ENCODE measurements around the gene ITLN1.

The ITLN1 gene

DNA sequence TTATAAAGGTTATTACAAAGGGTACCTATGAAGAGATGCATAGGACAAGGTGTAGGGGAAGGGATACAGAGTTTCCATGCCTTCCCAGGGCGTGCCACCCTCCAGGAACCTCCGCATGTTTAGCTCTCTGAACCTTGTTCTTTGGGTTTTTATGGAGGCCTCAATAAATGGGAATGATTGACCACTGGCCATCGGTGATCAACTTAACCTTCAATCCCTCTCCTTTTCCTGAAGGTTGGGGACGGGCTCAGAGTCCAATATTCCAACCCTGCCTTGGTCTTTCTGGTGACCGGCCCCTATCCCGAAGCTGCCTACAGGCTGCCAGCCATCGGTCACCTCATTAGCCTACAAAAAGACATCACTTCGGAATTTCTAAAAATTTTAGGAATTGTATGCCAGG lies 34.0 kb downstream of the ITLN1 start:
- H3K4me1 ChIP-seq (ENCODE audit: insufficient read depth, low read length) = no peaks in the 10 kb centered on the region
- H3K9ac ChIP-seq (ENCODE audit: low read depth, low read length) = no peak overlapping the region
- no peaks in the 10 kb centered on the region for H3K27me3 ChIP-seq (ENCODE audit: insufficient read depth, low read length)
- H3K27ac ChIP-seq (ENCODE audit: low read length) = no peak overlapping the region
- H3K4me3 ChIP-seq (ENCODE audit: low read length) = no peak overlapping the region
- no peaks in the 10 kb centered on the region for H3K36me3 ChIP-seq (ENCODE audit: insufficient read depth, low read depth, low read length)
- no peaks in the 10 kb centered on the region for H3K9me3 ChIP-seq (ENCODE audit: insufficient read depth, low read depth, low read length)

DNA sequence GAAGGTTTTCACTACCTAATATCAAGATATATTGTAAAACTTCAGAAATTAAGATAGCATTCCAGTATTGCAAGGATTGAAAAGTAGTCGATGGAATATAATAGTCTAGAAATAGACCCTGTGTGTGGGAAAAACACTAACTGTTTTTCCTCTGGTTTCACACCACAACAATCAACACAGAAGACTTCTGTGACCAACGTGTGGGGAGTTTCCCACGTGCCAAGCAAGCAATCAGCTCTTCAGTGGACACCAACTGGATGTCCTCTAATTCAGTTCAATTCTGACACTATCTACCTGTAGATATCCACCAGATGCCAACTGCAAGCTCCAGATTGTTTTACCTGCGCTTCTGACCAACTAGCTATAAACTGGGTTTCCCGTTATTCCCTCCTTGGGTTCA lies 34.4 kb downstream of the ITLN1 start:
- Histone ChIP-seq H3K9me3 (ENCODE audit: insufficient read depth, low read depth, low read length) (no peaks in the 10 kb centered on the region), H3K4me3 (ENCODE audit: low read length) (no peak overlapping the region), H3K4me1 (ENCODE audit: insufficient read depth, low read length) (no peaks in the 10 kb centered on the region)

DNA sequence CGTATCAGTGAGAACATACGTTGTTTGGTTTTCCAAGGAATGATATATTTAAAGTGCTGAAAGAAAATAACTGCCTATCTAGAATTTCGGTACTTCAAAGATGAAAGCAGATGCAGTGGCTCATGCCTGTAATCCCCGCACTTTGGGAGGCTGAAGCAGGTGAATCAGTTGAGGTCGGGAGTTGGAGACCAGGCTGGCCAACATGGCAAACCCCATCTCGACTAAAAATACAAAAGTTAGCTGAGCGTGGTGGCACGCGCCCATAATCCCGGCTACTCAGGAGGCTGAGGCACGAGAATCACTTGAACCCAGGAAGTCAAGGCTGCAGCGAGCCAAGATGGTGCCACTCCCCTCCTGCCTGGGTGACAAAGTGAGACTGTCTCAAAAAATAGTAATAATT lies 38.7 kb downstream of the ITLN1 start:
- Histone ChIP-seq H3K4me1 (ENCODE audit: insufficient read depth, low read length) (no peaks in the 10 kb centered on the region), H3K36me3 (ENCODE audit: insufficient read depth, low read depth, low read length) (no peaks in the 10 kb centered on the region), H3K9me3 (ENCODE audit: insufficient read depth, low read depth, low read length) (no peaks in the 10 kb centered on the region), H3K4me3 (ENCODE audit: low read length) (no peak overlapping the region), H3K27ac (ENCODE audit: low read length) (no peak overlapping the region), H3K27me3 (ENCODE audit: insufficient read depth, low read length) (no peaks in the 10 kb centered on the region), H3K9ac (ENCODE audit: low read depth, low read length) (no peak overlapping the region)

More for the DNA sequence above, 34.4 kb downstream of the ITLN1 start:
- H3K27me3 ChIP-seq (ENCODE audit: insufficient read depth, low read length) = no peaks in the 10 kb centered on the region
- no peak overlapping the region for H3K27ac ChIP-seq (ENCODE audit: low read length)
- no peaks in the 10 kb centered on the region for H3K36me3 ChIP-seq (ENCODE audit: insufficient read depth, low read depth, low read length)
- H3K9ac ChIP-seq (ENCODE audit: low read depth, low read length) = no peak overlapping the region

DNA sequence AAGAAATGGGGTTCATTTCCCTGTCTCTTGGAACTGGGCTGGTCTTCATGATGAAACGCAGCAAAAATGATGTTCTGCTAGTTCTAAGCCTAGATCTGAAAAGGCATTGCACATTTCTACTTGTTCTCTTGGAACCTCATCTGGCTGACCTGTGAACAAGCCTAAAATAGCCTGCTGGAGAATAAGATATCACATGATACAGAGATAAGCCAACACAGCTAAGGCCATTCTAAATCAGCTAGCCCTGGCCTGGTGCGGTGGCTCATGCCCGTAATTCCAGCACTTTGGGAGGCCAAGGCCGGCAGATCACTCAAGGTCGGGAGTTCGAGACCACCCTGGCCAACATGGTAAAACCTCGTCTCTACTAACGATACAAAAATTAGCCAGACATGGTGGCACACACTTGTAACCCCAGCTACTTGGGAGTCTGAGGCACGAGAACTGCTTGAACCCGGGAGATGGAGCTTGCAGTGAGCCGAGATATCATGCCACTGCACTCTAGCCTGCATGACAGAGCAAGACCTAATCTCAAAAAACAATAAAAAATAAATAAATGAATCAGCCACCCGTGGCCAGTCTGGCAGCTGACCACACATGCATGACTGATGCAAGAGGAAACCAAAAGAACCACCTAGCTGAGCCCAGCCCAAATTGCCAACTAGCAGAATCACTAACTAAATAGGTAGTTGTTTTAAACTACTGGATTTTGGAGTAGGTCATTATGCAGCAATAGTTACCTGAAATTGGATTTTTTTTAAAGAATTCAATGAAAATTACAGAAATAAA lies 40.3 kb downstream of the ITLN1 start:
- H3K4me1 ChIP-seq (ENCODE audit: insufficient read depth, low read length) = no peaks in the 10 kb centered on the region
- no peaks in the 10 kb centered on the region for H3K27me3 ChIP-seq (ENCODE audit: insufficient read depth, low read length)
- H3K4me3 ChIP-seq (ENCODE audit: low read length) = no peak overlapping the region
- H3K36me3 ChIP-seq (ENCODE audit: insufficient read depth, low read depth, low read length) = no peaks in the 10 kb centered on the region
- no peak overlapping the region for H3K9ac ChIP-seq (ENCODE audit: low read depth, low read length)
- H3K27ac ChIP-seq (ENCODE audit: low read length) = no peak overlapping the region
- no peaks in the 10 kb centered on the region for H3K9me3 ChIP-seq (ENCODE audit: insufficient read depth, low read depth, low read length)

- Histone ChIP-seq H3K4me1 (ENCODE audit: insufficient read depth, low read length) (peaks cover 4% of the 10 kb centered on the region; the same call in 1 of the 2 replicates), H3K27me3 (ENCODE audit: insufficient read depth, low read length) (no peaks in the 10 kb centered on the region), H3K36me3 (ENCODE audit: insufficient read depth, low read depth, low read length) (no peaks in the 10 kb centered on the region), H3K27ac (ENCODE audit: low read length) (no peak overlapping the region), H3K9ac (ENCODE audit: low read depth, low read length) (no peak overlapping the region), H3K4me3 (ENCODE audit: low read length) (no peak overlapping the region), H3K9me3 (ENCODE audit: insufficient read depth, low read depth, low read length) (no peaks in the 10 kb centered on the region)
Observed at GRCh38 chr1:160841079-160841478, 43.9 kb downstream of the ITLN1 start.

GRCh38 chr1:160839746-160840145 lies 45.2 kb downstream of the ITLN1 start:
- Histone ChIP-seq H3K4me3 (ENCODE audit: low read length) (no peak overlapping the region), H3K4me1 (ENCODE audit: insufficient read depth, low read length) (peaks cover 4% of the 10 kb centered on the region; the same call in 1 of the 2 replicates), H3K27ac (ENCODE audit: low read length) (no peak overlapping the region), H3K27me3 (ENCODE audit: insufficient read depth, low read length) (no peaks in the 10 kb centered on the region), H3K9ac (ENCODE audit: low read depth, low read length) (no peak overlapping the region), H3K36me3 (ENCODE audit: insufficient read depth, low read depth, low read length) (no peaks in the 10 kb centered on the region), H3K9me3 (ENCODE audit: insufficient read depth, low read depth, low read length) (no peaks in the 10 kb centered on the region)

DNA sequence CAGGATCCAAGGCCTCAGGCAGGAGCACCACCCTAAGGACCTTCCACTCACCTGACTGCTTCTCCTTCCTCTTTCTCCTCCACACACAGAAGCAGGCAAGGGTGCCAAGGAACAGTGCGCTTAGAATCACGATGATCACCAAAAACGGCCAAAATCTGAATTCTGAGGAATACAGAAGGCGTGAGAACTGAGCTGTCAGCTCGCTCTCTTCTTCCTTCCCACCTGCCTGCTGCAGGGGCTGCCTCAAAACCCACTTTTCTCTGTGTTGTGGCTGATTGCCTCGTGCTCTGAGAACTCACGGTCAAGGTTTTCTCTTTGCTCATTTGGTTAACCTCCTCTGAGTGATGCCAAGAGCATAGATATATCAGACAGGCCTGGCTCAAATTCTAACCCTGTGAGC lies 46.1 kb downstream of the ITLN1 start:
- no peaks in the 10 kb centered on the region for H3K9me3 ChIP-seq (ENCODE audit: insufficient read depth, low read depth, low read length)
- no peaks in the 10 kb centered on the region for H3K27me3 ChIP-seq (ENCODE audit: insufficient read depth, low read length)
- no peaks in the 10 kb centered on the region for H3K36me3 ChIP-seq (ENCODE audit: insufficient read depth, low read depth, low read length)
- peaks cover 4% of the 10 kb centered on the region; the same call in 1 of the 2 replicates for H3K4me1 ChIP-seq (ENCODE audit: insufficient read depth, low read length)
- H3K27ac ChIP-seq (ENCODE audit: low read length) = no peak overlapping the region
- H3K9ac ChIP-seq (ENCODE audit: low read depth, low read length) = no peak overlapping the region
- H3K4me3 ChIP-seq (ENCODE audit: low read length) = no peak overlapping the region

DNA sequence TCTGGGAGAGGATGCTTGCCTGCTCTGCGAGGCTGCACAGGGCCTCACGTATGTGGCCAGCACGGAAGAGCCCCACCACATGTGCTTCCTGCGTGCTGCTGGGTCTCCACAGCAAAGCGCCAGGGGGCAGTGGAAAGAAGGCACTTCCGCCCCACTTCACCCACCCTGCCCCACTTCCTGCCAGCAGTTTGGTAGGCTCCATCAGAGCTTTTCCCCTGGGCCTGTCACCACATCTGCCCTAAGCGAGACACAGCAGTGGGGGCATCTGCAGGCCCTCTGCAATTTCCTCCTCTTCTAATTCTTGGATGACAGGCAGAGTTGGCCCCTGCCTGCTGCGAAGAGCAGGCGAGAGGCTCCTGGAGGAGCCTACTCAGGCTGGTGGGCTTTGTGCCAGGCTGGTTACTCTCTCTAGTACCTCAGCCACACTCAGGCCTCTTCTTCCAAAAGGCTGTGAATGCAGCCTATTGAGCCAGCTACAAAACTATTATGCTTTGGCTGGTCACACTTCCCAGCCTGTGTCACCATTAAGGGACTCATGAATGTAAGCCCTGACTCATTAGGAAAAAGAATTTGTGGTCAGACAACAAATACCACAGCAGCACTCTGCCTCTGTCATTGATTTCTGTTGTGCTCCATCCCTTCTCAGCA lies 47.3 kb downstream of the ITLN1 start:
- peaks cover 8% of the 10 kb centered on the region; the same call in 1 of the 2 replicates for H3K4me1 ChIP-seq (ENCODE audit: insufficient read depth, low read length)
- H3K9me3 ChIP-seq (ENCODE audit: insufficient read depth, low read depth, low read length) = no peaks in the 10 kb centered on the region
- no peaks in the 10 kb centered on the region for H3K27me3 ChIP-seq (ENCODE audit: insufficient read depth, low read length)
- no peak overlapping the region for H3K4me3 ChIP-seq (ENCODE audit: low read length)
- H3K27ac ChIP-seq (ENCODE audit: low read length) = no peak overlapping the region
- H3K36me3 ChIP-seq (ENCODE audit: insufficient read depth, low read depth, low read length) = no peaks in the 10 kb centered on the region
- H3K9ac ChIP-seq (ENCODE audit: low read depth, low read length) = no peak overlapping the region

DNA sequence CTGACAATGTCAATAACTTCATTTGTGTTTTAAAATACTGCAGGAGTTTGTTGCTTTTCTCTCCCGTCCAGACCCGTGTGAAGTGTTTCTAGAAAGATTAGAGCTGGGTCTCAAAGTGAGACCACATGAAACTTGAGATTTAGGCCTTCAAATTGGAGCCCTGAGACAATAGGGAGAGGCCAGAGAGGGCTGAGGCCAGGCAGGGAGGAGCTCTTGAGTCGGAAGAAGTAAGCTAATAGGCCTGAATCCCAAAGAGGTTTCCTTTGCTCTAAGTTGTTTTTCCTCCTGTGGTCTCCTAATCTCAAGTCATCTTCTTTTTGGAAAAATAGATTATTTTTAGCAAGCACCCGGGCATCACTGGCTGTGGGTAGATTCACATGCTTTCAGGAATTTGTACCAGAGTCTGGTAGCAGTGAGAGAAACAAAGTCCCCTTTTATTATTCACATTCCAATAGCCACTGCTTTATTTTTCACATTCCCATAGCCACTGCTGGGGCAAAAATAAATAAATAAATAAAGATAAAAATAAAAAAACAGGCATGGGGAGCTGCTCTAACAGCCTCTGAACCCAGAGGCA lies 47.9 kb downstream of the ITLN1 start:
- Histone ChIP-seq H3K9ac (ENCODE audit: low read depth, low read length) (no peak overlapping the region), H3K4me1 (ENCODE audit: insufficient read depth, low read length) (peaks cover 8% of the 10 kb centered on the region; the same call in 1 of the 2 replicates), H3K27ac (ENCODE audit: low read length) (no peak overlapping the region), H3K9me3 (ENCODE audit: insufficient read depth, low read depth, low read length) (no peaks in the 10 kb centered on the region), H3K36me3 (ENCODE audit: insufficient read depth, low read depth, low read length) (no peaks in the 10 kb centered on the region), H3K4me3 (ENCODE audit: low read length) (no peak overlapping the region), H3K27me3 (ENCODE audit: insufficient read depth, low read length) (no peaks in the 10 kb centered on the region)

DNA sequence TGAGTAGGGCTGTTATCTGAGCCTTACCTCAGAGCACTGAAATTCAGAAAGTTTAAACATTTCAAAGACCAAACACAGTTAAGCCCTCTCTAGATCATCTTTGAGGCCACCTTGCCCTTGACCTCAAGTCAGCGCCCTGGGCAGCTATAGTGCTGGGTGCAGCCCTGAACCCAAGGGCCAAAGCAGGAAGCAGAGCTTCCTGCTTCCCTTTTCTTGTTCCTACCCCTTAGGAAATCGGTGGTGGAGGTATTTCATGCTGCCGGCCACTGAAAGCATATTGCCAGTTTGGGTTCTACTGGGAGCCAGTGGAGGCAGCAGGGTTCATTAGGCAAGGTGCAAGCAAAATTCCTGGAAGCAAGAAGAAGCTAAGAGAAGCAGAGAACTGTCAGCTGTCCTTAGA lies 48.4 kb downstream of the ITLN1 start:
- no peak overlapping the region for H3K4me3 ChIP-seq (ENCODE audit: low read length)
- H3K9ac ChIP-seq (ENCODE audit: low read depth, low read length) = no peak overlapping the region
- H3K9me3 ChIP-seq (ENCODE audit: insufficient read depth, low read depth, low read length) = no peaks in the 10 kb centered on the region
- H3K27me3 ChIP-seq (ENCODE audit: insufficient read depth, low read length) = no peaks in the 10 kb centered on the region
- H3K4me1 ChIP-seq (ENCODE audit: insufficient read depth, low read length) = peaks cover 8% of the 10 kb centered on the region; the same call in 1 of the 2 replicates
- no peaks in the 10 kb centered on the region for H3K36me3 ChIP-seq (ENCODE audit: insufficient read depth, low read depth, low read length)
- no peak overlapping the region for H3K27ac ChIP-seq (ENCODE audit: low read length)

DNA sequence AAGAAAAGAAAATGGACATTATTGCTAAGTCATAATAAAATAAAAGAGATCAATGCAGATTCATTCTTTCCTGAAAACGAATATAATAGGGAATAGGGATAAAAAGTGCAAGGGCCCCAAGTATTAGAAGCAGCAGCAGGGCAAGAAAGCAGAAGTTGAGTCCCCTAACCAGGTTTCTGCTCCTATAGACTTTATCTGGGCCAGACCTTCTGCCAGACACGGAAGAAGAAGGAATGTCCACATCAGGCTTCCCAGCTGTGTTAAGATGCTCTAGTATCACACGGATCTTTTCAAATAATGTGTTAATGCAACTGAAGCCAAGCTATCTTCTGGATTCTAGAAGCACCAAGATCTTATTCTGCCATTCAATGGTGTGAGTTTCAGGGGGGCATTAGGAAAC lies 49.2 kb downstream of the ITLN1 start:
- Histone ChIP-seq H3K4me3 (ENCODE audit: low read length) (no peak overlapping the region), H3K27me3 (ENCODE audit: insufficient read depth, low read length) (no peaks in the 10 kb centered on the region), H3K36me3 (ENCODE audit: insufficient read depth, low read depth, low read length) (no peaks in the 10 kb centered on the region), H3K4me1 (ENCODE audit: insufficient read depth, low read length) (peaks cover 8% of the 10 kb centered on the region; the same call in 1 of the 2 replicates), H3K27ac (ENCODE audit: low read length) (no peak overlapping the region), H3K9ac (ENCODE audit: low read depth, low read length) (no peak overlapping the region), H3K9me3 (ENCODE audit: insufficient read depth, low read depth, low read length) (no peaks in the 10 kb centered on the region)

All from iPS-20b (cell line).